ENCODE data around the gene ERLEC1.
A peak's percentile ranks its signal among the peaks of the same experiment; 100 is the strongest.
"Not testable (repeated sequence)": the region's sequence is repeated elsewhere in the genome, so short reads cannot be mapped to it uniquely, and the experiment has no call there.

Gene ERLEC1

GRCh38 chr2:53786705-53787613 lies at the start of gene ERLEC1, which contains the start of gene ASB3:
TSS of gene ERLEC1 (plus strand) at chr2:53787044. CDS start at chr2:53787211, 167 bp downstream.
TSS of gene ASB3 (minus strand) at chr2:53786953. CDS start at chr2:53765572, 21,381 bp downstream.
- peak; percentile 91 for DNase-seq (ENCODE audit: insufficient read length, low spot score)
- peak; percentile 88 for FAIRE-seq

- no peak for DNase-seq (ENCODE audit: insufficient read length, low spot score)
- no peak for FAIRE-seq
Observed at GRCh38 chr2:53737091-53737490, 49.8 kb upstream of the ERLEC1 start.

- no peak for FAIRE-seq
- no peak for DNase-seq (ENCODE audit: insufficient read length, low spot score)
Observed at GRCh38 chr2:53739032-53739431, 47.8 kb upstream of the ERLEC1 start.

- no peak for FAIRE-seq
- peak; percentile 15 for DNase-seq (ENCODE audit: insufficient read length, low spot score)
Observed at GRCh38 chr2:53740170-53740569, 46.7 kb upstream of the ERLEC1 start.

GRCh38 chr2:53744395-53745065 lies 42.3 kb upstream of the ERLEC1 start:
- no peak for DNase-seq (ENCODE audit: insufficient read length, low spot score)
- FAIRE-seq, result no peak

- FAIRE-seq, result no peak
- DNase-seq (ENCODE audit: insufficient read length, low spot score), result no peak
Observed at GRCh38 chr2:53750041-53750768, 36.6 kb upstream of the ERLEC1 start.

GRCh38 chr2:53751728-53752127 lies 35.1 kb upstream of the ERLEC1 start:
- no peak for FAIRE-seq
- DNase-seq (ENCODE audit: insufficient read length, low spot score), result no peak

- FAIRE-seq, result no peak
- DNase-seq (ENCODE audit: insufficient read length, low spot score), result no peak
Observed at GRCh38 chr2:53752385-53752784, 34.5 kb upstream of the ERLEC1 start.

- FAIRE-seq (no peak), DNase-seq (ENCODE audit: insufficient read length, low spot score) (no peak)
Observed at GRCh38 chr2:53753041-53753440, 33.8 kb upstream of the ERLEC1 start.

GRCh38 chr2:53755121-53755520 lies 31.7 kb upstream of the ERLEC1 start:
- DNase-seq (ENCODE audit: insufficient read length, low spot score) (no peak), FAIRE-seq (no peak)

- FAIRE-seq (no peak), DNase-seq (ENCODE audit: insufficient read length, low spot score) (no peak)
Observed at GRCh38 chr2:53756644-53757043, 30.2 kb upstream of the ERLEC1 start.

- DNase-seq (ENCODE audit: insufficient read length, low spot score); FAIRE-seq: not testable (repeated sequence)
Observed at GRCh38 chr2:53757206-53757605, 29.6 kb upstream of the ERLEC1 start.

GRCh38 chr2:53765767-53766166 lies 21.1 kb upstream of the ERLEC1 start:
- FAIRE-seq, result no peak
- no peak for DNase-seq (ENCODE audit: insufficient read length, low spot score)

- peak; percentile 84 for DNase-seq (ENCODE audit: insufficient read length, low spot score)
- peak; percentile 86 for FAIRE-seq
Observed at GRCh38 chr2:53767405-53768241, 19.2 kb upstream of the ERLEC1 start, which contains the start of gene CHAC2. TSS of gene CHAC2 (plus strand) at chr2:53767804. CDS start at chr2:53767887, 83 bp downstream.

- DNase-seq (ENCODE audit: insufficient read length, low spot score) (peak; percentile 56), FAIRE-seq (no peak)
Observed at GRCh38 chr2:53768242-53768542, 18.7 kb upstream of the ERLEC1 start.

GRCh38 chr2:53769318-53769945 lies 17.4 kb upstream of the ERLEC1 start:
- DNase-seq (ENCODE audit: insufficient read length, low spot score) (no peak), FAIRE-seq (no peak)

- DNase-seq (ENCODE audit: insufficient read length, low spot score) (no peak), FAIRE-seq (no peak)
Observed at GRCh38 chr2:53770264-53770663, 16.6 kb upstream of the ERLEC1 start.

GRCh38 chr2:53777134-53777533 lies 9.7 kb upstream of the ERLEC1 start:
- DNase-seq (ENCODE audit: insufficient read length, low spot score), result no peak
- FAIRE-seq, result no peak

GRCh38 chr2:53778536-53779162 lies 8.2 kb upstream of the ERLEC1 start:
- DNase-seq (ENCODE audit: insufficient read length, low spot score) (no peak), FAIRE-seq (no peak)
